H1 (cell line): ENCODE measurements around the gene AKT1S1. TPM values are rescaled to one million over a fixed set of nuclear protein-coding genes. Genes with fewer than 3 reads are reported as not detected.

ENCODE experiments used
- CTCF ChIA-PET: fragments of 300-600 bp; sonication (Branson Sonifier 250); formaldehyde crosslinking; loops from one replicate; lab custom pipeline; 2021; ENCODE audit not compliant: partially characterized antibody; lab: Charles Lee
- POLR2A ChIA-PET: fragments of 300-600 bp; sonication (Branson Sonifier 250); formaldehyde crosslinking; loops from one replicate; lab custom pipeline; 2021; ENCODE audit warnings: inconsistent platforms; ENCODE audit not compliant: partially characterized antibody; lab: Charles Lee
- DNase-seq, 2 experiments: peaks; one replicate each; pipeline versions ENCODE4 v3.0.0 to v3.0.0-alpha.2; 2010 to 2022; ENCODE audit warnings: low spot score in 2 of 2, low read depth in 1 of 2, mixed read lengths in 1 of 2
- FAIRE-seq: peaks from 2 replicates; lab custom pipeline; 2011; peaks lifted over from hg19 to GRCh38; lab: Jason Lieb, UNC
- H2AFZ ChIP-seq: 2 replicates; pipeline ENCODE4 v1.8.1; 2012; ENCODE audit warnings: low read length, inconsistent platforms
- H2AK5ac ChIP-seq: 2 replicates; pipeline ENCODE4 v1.6.1; 2013; ENCODE audit warnings: low read depth, low read length
- H2BK120ac ChIP-seq: replicated peaks from 2 replicates; pipeline ENCODE3; 2013; ENCODE audit warnings: low read depth, low read length, inconsistent platforms
- H2BK12ac ChIP-seq: 2 replicates; pipeline ENCODE4 v1.6.1; 2013; ENCODE audit warnings: low read depth, low read length
- H2BK15ac ChIP-seq: 2 replicates; pipeline ENCODE4 v1.6.1; 2013; ENCODE audit warnings: low read length
- H2BK20ac ChIP-seq: 2 replicates; pipeline ENCODE4 v1.6.1; 2013; ENCODE audit warnings: low read length
- H2BK5ac ChIP-seq: 2 replicates; pipeline ENCODE4 v1.6.1; 2013; ENCODE audit warnings: low read depth, low read length
- H3K14ac ChIP-seq: 2 replicates; pipeline ENCODE4 v1.6.1; 2013; ENCODE audit warnings: inconsistent platforms; ENCODE audit not compliant: insufficient read length
- H3K18ac ChIP-seq: 2 replicates; pipeline ENCODE4 v1.6.1; 2013; ENCODE audit warnings: low read length; ENCODE audit errors: extremely low read depth
- H3K23ac ChIP-seq: 2 replicates; pipeline ENCODE4 v1.6.1; 2013; ENCODE audit warnings: inconsistent platforms; ENCODE audit not compliant: insufficient read length
- H3K23me2 ChIP-seq: 2 replicates; pipeline ENCODE4 v1.6.1; 2013; ENCODE audit warnings: low read depth, low read length
- H3K27ac ChIP-seq: 2 replicates; pipeline ENCODE4 v1.6.1; 2011; ENCODE audit warnings: low read depth, low read length, inconsistent platforms
- H3K27me3 ChIP-seq, 4 experiments: replicated peaks in 1 of 4; 1 replicate in 1 of 4; 2 replicates in 3 of 4; pipeline versions ENCODE4 v1.6.1 to v1.8.1; 2011 to 2013; ENCODE audit warnings: low read length in 3 of 4, mild to moderate bottlenecking in 3 of 4, inconsistent platforms in 2 of 4, mixed read lengths in 2 of 4, moderate library complexity in 1 of 4; ENCODE audit not compliant: control insufficient read depth in 3 of 4, insufficient read depth in 3 of 4; ENCODE audit errors: extremely low read depth in 1 of 4
- H3K36me3 ChIP-seq, 4 experiments: 2 replicates each; pipeline versions ENCODE4 v1.6.1 to v1.8.1; 2011 to 2013; ENCODE audit warnings: mild to moderate bottlenecking in 4 of 4, low read length in 3 of 4, moderate library complexity in 2 of 4, control low read depth in 1 of 4, inconsistent platforms in 1 of 4; ENCODE audit not compliant: insufficient read depth in 4 of 4, control insufficient read depth in 2 of 4
- H3K4ac ChIP-seq: replicated peaks from 2 replicates; pipeline ENCODE3; 2013; ENCODE audit warnings: low read length, low read depth, mixed read lengths, inconsistent platforms; ENCODE audit not compliant: insufficient read length
- H3K4me1 ChIP-seq, 4 experiments: replicated peaks in 1 of 4; 1 replicate in 1 of 4; 2 replicates in 3 of 4; pipeline versions ENCODE4 v1.6.1 to v1.8.1; 2011 to 2013; ENCODE audit warnings: low read length in 3 of 4, inconsistent platforms in 2 of 4, mixed read lengths in 1 of 4; ENCODE audit not compliant: insufficient read depth in 4 of 4, control insufficient read depth in 3 of 4
- H3K4me2 ChIP-seq, 2 experiments: 2 replicates each; pipeline versions ENCODE4 v1.6.1 to v1.8.1; 2011 to 2013; ENCODE audit warnings: low read depth in 2 of 2, low read length in 2 of 2, control low read depth in 1 of 2, inconsistent platforms in 1 of 2, mild to moderate bottlenecking in 1 of 2; ENCODE audit not compliant: insufficient read depth in 1 of 2
- H3K4me3 ChIP-seq, 4 experiments: fragments of 200-600, 300-600 bp in 1 of 4; sonication (generic), shearing (Covaris generic), sonication (Bioruptor Twin) in 1 of 4; 2 replicates each; pipeline versions ENCODE4 v1.5.1 to v1.8.1; 2011 to 2016; ENCODE audit warnings: low read length in 4 of 4, low read depth in 3 of 4, control low read depth in 2 of 4, inconsistent platforms in 2 of 4, mild to moderate bottlenecking in 2 of 4, mixed read lengths in 1 of 4, moderate library complexity in 1 of 4; ENCODE audit not compliant: insufficient read depth in 2 of 4; ENCODE audit errors: extremely low read depth in 1 of 4
- H3K56ac ChIP-seq: replicated peaks from 2 replicates; pipeline ENCODE3; 2013; ENCODE audit warnings: low read depth, mild to moderate bottlenecking, mixed read lengths, low read length, inconsistent platforms; ENCODE audit not compliant: insufficient read length
- H3K79me1 ChIP-seq: 2 replicates; pipeline ENCODE4 v1.6.1; 2013; ENCODE audit warnings: low read depth, low read length, control low read depth
- H3K79me2 ChIP-seq, 2 experiments: 2 replicates each; pipeline versions ENCODE4 v1.6.1 to v1.8.1; 2012 to 2013; ENCODE audit warnings: low read length in 2 of 2, mild to moderate bottlenecking in 2 of 2, inconsistent platforms in 1 of 2; ENCODE audit not compliant: insufficient read depth in 2 of 2, control insufficient read depth in 1 of 2
- H3K9ac ChIP-seq, 4 experiments: replicated peaks in 1 of 4; 1 replicate in 1 of 4; 2 replicates in 3 of 4; pipeline versions ENCODE4 v1.6.1 to v1.8.1; 2011 to 2013; ENCODE audit warnings: low read depth in 3 of 4, low read length in 3 of 4, control low read depth in 2 of 4, mild to moderate bottlenecking in 2 of 4, moderate library complexity in 2 of 4, inconsistent platforms in 1 of 4; ENCODE audit errors: extremely low read depth in 1 of 4
- H3K9me3 ChIP-seq, 2 experiments: 2 replicates each; pipeline versions ENCODE4 v1.6.1 to v1.8.1; 2012 to 2013; ENCODE audit warnings: mild to moderate bottlenecking in 2 of 2, moderate library complexity in 2 of 2, control low read depth in 1 of 2, inconsistent platforms in 1 of 2, low read depth in 1 of 2, low read length in 1 of 2, mixed read lengths in 1 of 2; ENCODE audit not compliant: insufficient read depth in 2 of 2
- H4K20me1 ChIP-seq, 2 experiments: replicated peaks in 1 of 2; 2 replicates each; pipeline versions ENCODE3 to v1.8.1; 2011 to 2013; ENCODE audit warnings: inconsistent platforms in 2 of 2, low read length in 2 of 2, mild to moderate bottlenecking in 1 of 2; ENCODE audit not compliant: insufficient read depth in 2 of 2, control insufficient read depth in 1 of 2
- H4K5ac ChIP-seq: 2 replicates; pipeline ENCODE4 v1.6.1; 2013; ENCODE audit warnings: low read length, low read depth, mixed read lengths, inconsistent platforms; ENCODE audit not compliant: insufficient read length
- H4K8ac ChIP-seq: 2 replicates; pipeline ENCODE4 v1.8.0; 2013; ENCODE audit warnings: mild to moderate bottlenecking, moderate library complexity, low read length, inconsistent platforms; ENCODE audit not compliant: insufficient read depth; ENCODE audit errors: extremely low read depth
- H4K91ac ChIP-seq: replicated peaks from 2 replicates; pipeline ENCODE3; 2013; ENCODE audit warnings: low read length, mixed read lengths, inconsistent platforms; ENCODE audit not compliant: insufficient read length
- ATF3 ChIP-seq: IDR thresholded peaks from 2 replicates; pipeline ENCODE4 v1.6.1; 2011; ENCODE audit warnings: low read depth, mild to moderate bottlenecking, low read length; ENCODE audit not compliant: insufficient read depth
- CREB1 ChIP-seq: IDR thresholded peaks from 2 replicates; pipeline ENCODE4 v1.6.1; 2012; ENCODE audit warnings: inconsistent platforms
- CTCF ChIP-seq, 3 experiments: IDR thresholded peaks; 1 replicate in 2 of 3; 2 replicates in 1 of 3; pipeline versions ENCODE4 v1.5.1 to v1.6.1; 2011; ENCODE audit warnings: low read length in 3 of 3, mild to moderate bottlenecking in 3 of 3, inconsistent platforms in 2 of 3, low read depth in 1 of 3, moderate library complexity in 1 of 3; ENCODE audit not compliant: insufficient read depth in 1 of 3; ENCODE audit errors: control extremely low read depth in 1 of 3
- EGR1 ChIP-seq: IDR thresholded peaks from 2 replicates; pipeline ENCODE4 v1.6.1; 2011; ENCODE audit warnings: low read depth, low read length, borderline replicate concordance
- FOSL1 ChIP-seq: IDR thresholded peaks from 2 replicates; pipeline ENCODE4 v1.6.1; 2011; ENCODE audit warnings: mild to moderate bottlenecking, low read depth, low read length, moderate library complexity; ENCODE audit not compliant: insufficient read depth
- SIRT6 ChIP-seq: IDR thresholded peaks from one replicate; pipeline ENCODE4 v1.7.1; 2012; ENCODE audit warnings: low read length, inconsistent platforms
- SP4 ChIP-seq: IDR thresholded peaks from 2 replicates; pipeline ENCODE4 v1.6.1; 2012; ENCODE audit warnings: low read length, inconsistent platforms
- YY1 ChIP-seq: IDR thresholded peaks from 2 replicates; pipeline ENCODE4 v1.6.1; 2011; ENCODE audit warnings: low read depth, mild to moderate bottlenecking, low read length
- ZNF274 ChIP-seq: IDR thresholded peaks from 2 replicates; pipeline ENCODE4 v1.7.0; 2012; ENCODE audit warnings: low read length, borderline replicate concordance; ENCODE audit errors: extremely low read depth
- WGBS, 2 experiments: shearing (Covaris generic) in 1 of 2; methylation state at CpG; one replicate each; pipeline versions ENCODE4 v1.1.6 to v1.1.7; 2013 to 2015; ENCODE audit warnings: low lambda C conversion rate in 2 of 2, mixed read lengths in 2 of 2, inconsistent platforms in 1 of 2, low coverage in 1 of 2, missing lambda C conversion rate in 1 of 2; ENCODE audit not compliant: insufficient replicate concordance in 2 of 2, insufficient coverage in 1 of 2, insufficient read length in 1 of 2; ENCODE audit errors: extremely low coverage in 1 of 2, missing lambda C conversion rate in 1 of 2; 5-methylcytosine and 5-hydroxymethylcytosine counted together
- polyA plus RNA-seq, 7 experiments: library from polyadenylated mRNA; depleted of rRNA in 3 of 7; stranded (reverse) in 5 of 7; unstranded in 2 of 7; fragments of >200 nt in 5 of 7; fragments of 200-250 nt in 2 of 7; gene quantifications; 1 replicate in 5 of 7; 2 replicates in 1 of 7; 4 replicates in 1 of 7; pipeline versions ENCODE4 v1.2.1 to v1.2.3, GENCODE V29; 2011 to 2013; ENCODE audit warnings: missing spikeins in 2 of 7, mixed read lengths in 2 of 7
- total RNA-seq: library from RNA; stranded (reverse); fragmentation: NEBNext Ultra II Directional; extraction: Animal tissue kit (Norgen Biotek cat#: 25700); gene quantifications from 2 replicates; pipeline ENCODE4 v1.2.1, GENCODE V29; 2021

AKT1S1 gene
- total and polyA plus RNA-seq, 2 of the 8 experiments (the other 6 are each of a cell fraction or from before 2014, with no cell fraction given): 40.7 to 45.9 TPM

- Histone ChIP-seq H3K23ac (no peak overlapping the region), H3K14ac (no peak overlapping the region), H3K4me1 (no peaks in the 10 kb centered on the region), H3K27me3 (no peaks in the 10 kb centered on the region), H3K9ac (no peak overlapping the region), H3K36me3 (peaks cover 0 to 6% (median 2%) of the 10 kb centered on the region in 4 experiments; a peak in 3 of 8 replicates), H3K23me2 (no peaks in the 10 kb centered on the region), H3K4ac (no peak overlapping the region), H2BK5ac (no peak overlapping the region), H3K9me3 (no peaks in the 10 kb centered on the region), H3K79me2 (no peaks in the 10 kb centered on the region), H4K91ac (no peak overlapping the region), H2AFZ (no peak overlapping the region), H3K18ac (no peak overlapping the region), H2BK12ac (no peak overlapping the region), H4K8ac (no peak overlapping the region), H2BK120ac (no peak overlapping the region), H2BK15ac (no peak overlapping the region), H3K27ac (no peak overlapping the region), H3K4me3 (no peak overlapping the region), H3K79me1 (peaks cover 3% of the 10 kb centered on the region; the same call in 1 of the 2 replicates), H4K5ac (no peak overlapping the region), H3K56ac (no peak overlapping the region), H2BK20ac (no peak overlapping the region), H2AK5ac (no peak overlapping the region), H3K4me2 (no peak overlapping the region), H4K20me1 (peaks cover 0 to 2% of the 10 kb centered on the region in 2 experiments)
- ChIA-PET CTCF (interaction anchor here (0.6 to 2.1 kb wide), 5 partner anchors 17 to 584 kb away, joined by 3 to 4 read pairs (median 3); partner anchors contain the start of gene FUZ), POLR2A (interaction anchor here (0.6 to 3.3 kb wide), 11 partner anchors 10 to 153 kb away, joined by 3 to 12 read pairs (median 4); partner anchors contain the start of gene FUZ)
- 89% methylated on average over 17 of the region's 18 CpGs; no CpG with 5 or more reads in 1 of the 2 experiments for WGBS, 2 experiments
- DNase-seq (no peak), FAIRE-seq (no peak)
- TF ChIP-seq ATF3 (no peak), YY1 (no peak), ZNF274 (no peak), SP4 (no peak), CTCF (IDR thresholded peaks at IDR 0.05; ENCODE audit: control extremely low read depth in 1 of 3, insufficient read depth in 1 of 3, low read depth in 1 of 3, low read length in 3 of 3) (no peak), FOSL1 (no peak), EGR1 (no peak), SIRT6 (no peak), CREB1 (no peak)
These were observed 32.7 kb downstream of the AKT1S1 start for GRCh38 chr19:49844138-49845095.
